ENCODE results near the gene MAPK1IP1L.

MAPK1IP1L gene

DNA sequence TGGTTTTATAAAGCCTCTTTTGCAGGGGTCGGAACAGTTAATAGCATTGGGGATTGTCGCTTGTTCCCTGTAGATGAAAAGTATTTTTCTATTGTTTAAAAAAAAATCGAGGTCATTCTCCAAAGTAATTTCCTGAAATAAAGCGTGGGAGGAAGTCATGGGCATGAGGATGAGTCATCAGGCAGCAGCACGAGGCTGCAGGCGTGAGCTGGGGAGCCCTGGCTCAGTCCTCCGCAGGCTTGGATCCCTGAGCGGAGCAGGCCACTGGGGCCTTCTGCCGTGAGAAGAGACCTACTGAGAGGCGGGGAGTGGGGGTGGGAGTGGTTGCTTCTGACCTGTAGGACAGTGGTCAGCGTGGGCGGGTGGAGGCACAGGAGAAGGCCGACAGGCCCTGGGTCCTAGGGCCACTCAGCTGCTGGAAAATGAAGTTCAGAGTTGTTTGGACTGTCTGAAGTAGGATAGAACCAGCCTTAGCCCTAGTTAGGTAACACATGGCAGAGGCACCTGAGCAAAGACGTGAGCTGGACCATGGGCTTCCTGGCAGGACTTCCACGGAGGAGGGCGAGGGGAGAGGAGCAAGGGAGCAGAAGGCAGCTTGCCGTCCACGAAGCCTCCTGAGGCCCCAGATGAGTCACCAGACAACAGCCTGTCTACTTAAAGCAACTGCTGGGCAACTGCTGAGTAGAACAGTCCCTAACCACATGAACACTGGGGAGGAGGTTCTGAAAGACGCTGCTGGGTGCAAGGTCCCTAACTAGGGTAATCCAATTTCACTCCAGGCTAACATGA lies 56.5 kb downstream of the MAPK1IP1L start (continued):
- TF ChIP-seq ZNF664 (tag by site-specific recombination; IDR thresholded peaks at IDR 0.05) (no peak), ZNF354C (tag by site-specific recombination; IDR thresholded peaks at IDR 0.05; ENCODE audit: borderline replicate concordance, low read depth) (no peak), ZNF626 (tag by site-specific recombination; IDR thresholded peaks at IDR 0.05) (no peak), ZNF133 (tag by site-specific recombination; IDR thresholded peaks at IDR 0.05) (no peak), ZNF202 (tag by site-specific recombination; IDR thresholded peaks at IDR 0.05; ENCODE audit: borderline replicate concordance) (no peak), ZIC2 (tag by site-specific recombination; IDR thresholded peaks at IDR 0.05) (peak; percentile 78), ZNF391 (tag by site-specific recombination; IDR thresholded peaks at IDR 0.05; ENCODE audit: borderline replicate concordance, low read depth) (no peak), HOXC10 (CRISPR knock-in tag; IDR thresholded peaks at IDR 0.05) (no peak), ZNF292 (tag by site-specific recombination; IDR thresholded peaks at IDR 0.05; ENCODE audit: borderline replicate concordance, low read depth) (no peak), ZNF404 (tag by site-specific recombination; IDR thresholded peaks at IDR 0.05) (no peak), ZNF791 (tag by site-specific recombination; IDR thresholded peaks at IDR 0.05) (no peak), ZFP41 (tag by site-specific recombination; IDR thresholded peaks at IDR 0.05; ENCODE audit: borderline replicate concordance) (no peak), ZNF837 (tag by site-specific recombination; IDR thresholded peaks at IDR 0.05) (no peak), ZNF140 (tag by site-specific recombination; IDR thresholded peaks at IDR 0.05) (no peak), ZNF394 (tag by site-specific recombination; IDR thresholded peaks at IDR 0.05; ENCODE audit: borderline replicate concordance) (no peak), ZSCAN16 (tag by site-specific recombination; IDR thresholded peaks at IDR 0.05) (no peak), ZNF571 (tag by site-specific recombination; IDR thresholded peaks at IDR 0.05) (no peak), ZNF660 (tag by site-specific recombination; IDR thresholded peaks at IDR 0.05) (no peak), ZNF561 (tag by site-specific recombination; IDR thresholded peaks at IDR 0.05; ENCODE audit: borderline replicate concordance) (no peak), SP7 (tag by site-specific recombination; IDR thresholded peaks at IDR 0.05) (peak; percentile 57), ZNF184 (tag by site-specific recombination; IDR thresholded peaks at IDR 0.05) (no peak), ZNF274 (IDR thresholded peaks at IDR 0.05; ENCODE audit: low read length) (no peak), ZNF274 (tag by site-specific recombination; IDR thresholded peaks at IDR 0.05; ENCODE audit: borderline replicate concordance) (no peak), ZNF510 (tag by site-specific recombination; IDR thresholded peaks at IDR 0.05; ENCODE audit: insufficient replicate concordance) (no peak), HOXA7 (CRISPR knock-in tag; IDR thresholded peaks at IDR 0.05; ENCODE audit: borderline replicate concordance) (no peak)
- TF ChIP-seq, protein P1, sequence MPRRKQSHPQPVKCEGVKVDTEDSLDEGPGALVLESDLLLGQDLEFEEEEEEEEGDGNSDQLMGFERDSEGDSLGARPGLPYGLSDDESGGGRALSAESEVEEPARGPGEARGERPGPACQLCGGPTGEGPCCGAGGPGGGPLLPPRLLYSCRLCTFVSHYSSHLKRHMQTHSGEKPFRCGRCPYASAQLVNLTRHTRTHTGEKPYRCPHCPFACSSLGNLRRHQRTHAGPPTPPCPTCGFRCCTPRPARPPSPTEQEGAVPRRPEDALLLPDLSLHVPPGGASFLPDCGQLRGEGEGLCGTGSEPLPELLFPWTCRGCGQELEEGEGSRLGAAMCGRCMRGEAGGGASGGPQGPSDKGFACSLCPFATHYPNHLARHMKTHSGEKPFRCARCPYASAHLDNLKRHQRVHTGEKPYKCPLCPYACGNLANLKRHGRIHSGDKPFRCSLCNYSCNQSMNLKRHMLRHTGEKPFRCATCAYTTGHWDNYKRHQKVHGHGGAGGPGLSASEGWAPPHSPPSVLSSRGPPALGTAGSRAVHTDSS (tag by site-specific recombination; IDR thresholded peaks at IDR 0.05), result no peak
- TF ChIP-seq, protein P2, sequence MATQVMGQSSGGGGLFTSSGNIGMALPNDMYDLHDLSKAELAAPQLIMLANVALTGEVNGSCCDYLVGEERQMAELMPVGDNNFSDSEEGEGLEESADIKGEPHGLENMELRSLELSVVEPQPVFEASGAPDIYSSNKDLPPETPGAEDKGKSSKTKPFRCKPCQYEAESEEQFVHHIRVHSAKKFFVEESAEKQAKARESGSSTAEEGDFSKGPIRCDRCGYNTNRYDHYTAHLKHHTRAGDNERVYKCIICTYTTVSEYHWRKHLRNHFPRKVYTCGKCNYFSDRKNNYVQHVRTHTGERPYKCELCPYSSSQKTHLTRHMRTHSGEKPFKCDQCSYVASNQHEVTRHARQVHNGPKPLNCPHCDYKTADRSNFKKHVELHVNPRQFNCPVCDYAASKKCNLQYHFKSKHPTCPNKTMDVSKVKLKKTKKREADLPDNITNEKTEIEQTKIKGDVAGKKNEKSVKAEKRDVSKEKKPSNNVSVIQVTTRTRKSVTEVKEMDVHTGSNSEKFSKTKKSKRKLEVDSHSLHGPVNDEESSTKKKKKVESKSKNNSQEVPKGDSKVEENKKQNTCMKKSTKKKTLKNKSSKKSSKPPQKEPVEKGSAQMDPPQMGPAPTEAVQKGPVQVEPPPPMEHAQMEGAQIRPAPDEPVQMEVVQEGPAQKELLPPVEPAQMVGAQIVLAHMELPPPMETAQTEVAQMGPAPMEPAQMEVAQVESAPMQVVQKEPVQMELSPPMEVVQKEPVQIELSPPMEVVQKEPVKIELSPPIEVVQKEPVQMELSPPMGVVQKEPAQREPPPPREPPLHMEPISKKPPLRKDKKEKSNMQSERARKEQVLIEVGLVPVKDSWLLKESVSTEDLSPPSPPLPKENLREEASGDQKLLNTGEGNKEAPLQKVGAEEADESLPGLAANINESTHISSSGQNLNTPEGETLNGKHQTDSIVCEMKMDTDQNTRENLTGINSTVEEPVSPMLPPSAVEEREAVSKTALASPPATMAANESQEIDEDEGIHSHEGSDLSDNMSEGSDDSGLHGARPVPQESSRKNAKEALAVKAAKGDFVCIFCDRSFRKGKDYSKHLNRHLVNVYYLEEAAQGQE (tag by site-specific recombination; IDR thresholded peaks at IDR 0.05), result no peak
- TF ChIP-seq, protein P3, sequence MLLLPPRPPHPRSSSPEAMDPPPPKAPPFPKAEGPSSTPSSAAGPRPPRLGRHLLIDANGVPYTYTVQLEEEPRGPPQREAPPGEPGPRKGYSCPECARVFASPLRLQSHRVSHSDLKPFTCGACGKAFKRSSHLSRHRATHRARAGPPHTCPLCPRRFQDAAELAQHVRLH (tag by site-specific recombination; IDR thresholded peaks at IDR 0.05), result no peak
- TF ChIP-seq, protein P4, sequence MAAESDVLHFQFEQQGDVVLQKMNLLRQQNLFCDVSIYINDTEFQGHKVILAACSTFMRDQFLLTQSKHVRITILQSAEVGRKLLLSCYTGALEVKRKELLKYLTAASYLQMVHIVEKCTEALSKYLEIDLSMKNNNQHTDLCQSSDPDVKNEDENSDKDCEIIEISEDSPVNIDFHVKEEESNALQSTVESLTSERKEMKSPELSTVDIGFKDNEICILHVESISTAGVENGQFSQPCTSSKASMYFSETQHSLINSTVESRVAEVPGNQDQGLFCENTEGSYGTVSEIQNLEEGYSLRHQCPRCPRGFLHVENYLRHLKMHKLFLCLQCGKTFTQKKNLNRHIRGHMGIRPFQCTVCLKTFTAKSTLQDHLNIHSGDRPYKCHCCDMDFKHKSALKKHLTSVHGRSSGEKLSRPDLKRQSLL (tag by site-specific recombination; IDR thresholded peaks at IDR 0.05), result no peak
- TF ChIP-seq, protein P5, sequence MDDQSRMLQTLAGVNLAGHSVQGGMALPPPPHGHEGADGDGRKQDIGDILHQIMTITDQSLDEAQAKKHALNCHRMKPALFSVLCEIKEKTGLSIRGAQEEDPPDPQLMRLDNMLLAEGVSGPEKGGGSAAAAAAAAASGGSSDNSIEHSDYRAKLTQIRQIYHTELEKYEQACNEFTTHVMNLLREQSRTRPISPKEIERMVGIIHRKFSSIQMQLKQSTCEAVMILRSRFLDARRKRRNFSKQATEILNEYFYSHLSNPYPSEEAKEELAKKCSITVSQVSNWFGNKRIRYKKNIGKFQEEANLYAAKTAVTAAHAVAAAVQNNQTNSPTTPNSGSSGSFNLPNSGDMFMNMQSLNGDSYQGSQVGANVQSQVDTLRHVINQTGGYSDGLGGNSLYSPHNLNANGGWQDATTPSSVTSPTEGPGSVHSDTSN (CRISPR knock-in tag; IDR thresholded peaks at IDR 0.05), result no peak
- TF ChIP-seq, protein P6, sequence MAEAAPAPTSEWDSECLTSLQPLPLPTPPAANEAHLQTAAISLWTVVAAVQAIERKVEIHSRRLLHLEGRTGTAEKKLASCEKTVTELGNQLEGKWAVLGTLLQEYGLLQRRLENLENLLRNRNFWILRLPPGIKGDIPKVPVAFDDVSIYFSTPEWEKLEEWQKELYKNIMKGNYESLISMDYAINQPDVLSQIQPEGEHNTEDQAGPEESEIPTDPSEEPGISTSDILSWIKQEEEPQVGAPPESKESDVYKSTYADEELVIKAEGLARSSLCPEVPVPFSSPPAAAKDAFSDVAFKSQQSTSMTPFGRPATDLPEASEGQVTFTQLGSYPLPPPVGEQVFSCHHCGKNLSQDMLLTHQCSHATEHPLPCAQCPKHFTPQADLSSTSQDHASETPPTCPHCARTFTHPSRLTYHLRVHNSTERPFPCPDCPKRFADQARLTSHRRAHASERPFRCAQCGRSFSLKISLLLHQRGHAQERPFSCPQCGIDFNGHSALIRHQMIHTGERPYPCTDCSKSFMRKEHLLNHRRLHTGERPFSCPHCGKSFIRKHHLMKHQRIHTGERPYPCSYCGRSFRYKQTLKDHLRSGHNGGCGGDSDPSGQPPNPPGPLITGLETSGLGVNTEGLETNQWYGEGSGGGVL (tag by site-specific recombination; IDR thresholded peaks at IDR 0.05), result peak; percentile 19; the same call in 1 of the 2 replicates
